Neural progenitor cell (in vitro differentiated cells): ENCODE data around the gene ADAM17.

Experiments
- EZH2 ChIP-seq: fragments of 200-600 bp; sonication (generic); IDR thresholded peaks from 2 replicates; pipeline ENCODE4 v1.6.1; 2017; ENCODE audit warnings: antibody characterized with exemption, mild to moderate bottlenecking, moderate library complexity
- EZH2phosphoT487 ChIP-seq: fragments of 200-600 bp; sonication (generic); IDR thresholded peaks from 2 replicates; pipeline ENCODE4 v1.6.1; 2017; ENCODE audit warnings: antibody characterized with exemption
- TF ChIP-seq, protein P1 (sequence below): fragments of 200-600 bp; sonication (generic); IDR thresholded peaks from 2 replicates; pipeline ENCODE4 v1.5.1; 2017; ENCODE audit warnings: antibody characterized with exemption, mild to moderate bottlenecking

DNA sequence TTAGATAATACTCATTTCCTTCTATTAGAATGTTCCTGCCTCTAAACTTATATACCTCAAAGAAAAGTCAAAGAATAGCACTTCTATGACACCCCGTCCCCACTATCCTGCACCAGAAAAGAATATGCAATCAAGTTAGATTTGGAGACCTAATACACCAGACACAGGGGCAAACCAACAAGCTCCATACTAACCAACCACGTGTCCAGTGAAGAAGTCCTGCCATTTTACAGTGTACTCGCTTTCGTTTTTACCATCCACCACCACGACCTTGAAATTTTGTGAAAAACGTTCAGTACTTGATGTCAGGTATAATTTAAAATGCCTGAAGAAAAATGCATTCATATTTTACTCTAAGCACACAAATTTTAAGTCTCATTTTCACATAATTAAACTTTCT lies 19.1 kb downstream of the ADAM17 start:
- TF ChIP-seq, protein P1, sequence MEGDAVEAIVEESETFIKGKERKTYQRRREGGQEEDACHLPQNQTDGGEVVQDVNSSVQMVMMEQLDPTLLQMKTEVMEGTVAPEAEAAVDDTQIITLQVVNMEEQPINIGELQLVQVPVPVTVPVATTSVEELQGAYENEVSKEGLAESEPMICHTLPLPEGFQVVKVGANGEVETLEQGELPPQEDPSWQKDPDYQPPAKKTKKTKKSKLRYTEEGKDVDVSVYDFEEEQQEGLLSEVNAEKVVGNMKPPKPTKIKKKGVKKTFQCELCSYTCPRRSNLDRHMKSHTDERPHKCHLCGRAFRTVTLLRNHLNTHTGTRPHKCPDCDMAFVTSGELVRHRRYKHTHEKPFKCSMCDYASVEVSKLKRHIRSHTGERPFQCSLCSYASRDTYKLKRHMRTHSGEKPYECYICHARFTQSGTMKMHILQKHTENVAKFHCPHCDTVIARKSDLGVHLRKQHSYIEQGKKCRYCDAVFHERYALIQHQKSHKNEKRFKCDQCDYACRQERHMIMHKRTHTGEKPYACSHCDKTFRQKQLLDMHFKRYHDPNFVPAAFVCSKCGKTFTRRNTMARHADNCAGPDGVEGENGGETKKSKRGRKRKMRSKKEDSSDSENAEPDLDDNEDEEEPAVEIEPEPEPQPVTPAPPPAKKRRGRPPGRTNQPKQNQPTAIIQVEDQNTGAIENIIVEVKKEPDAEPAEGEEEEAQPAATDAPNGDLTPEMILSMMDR, result no peak
- TF ChIP-seq EZH2phosphoT487 (no peak), EZH2 (no peak)
